Measurements from ENCODE around the gene CFAP74. TPM values are rescaled to one million over a fixed set of nuclear protein-coding genes. Genes with fewer than 3 reads are reported as not detected.
A peak's percentile ranks its signal among the peaks of the same experiment; 100 is the strongest.

Gene CFAP74
- total and polyA plus RNA-seq, 2 of the 13 experiments (the other 11 are each of a cell fraction or from before 2014, with no cell fraction given), result 0.27 to 0.62 TPM

DNA sequence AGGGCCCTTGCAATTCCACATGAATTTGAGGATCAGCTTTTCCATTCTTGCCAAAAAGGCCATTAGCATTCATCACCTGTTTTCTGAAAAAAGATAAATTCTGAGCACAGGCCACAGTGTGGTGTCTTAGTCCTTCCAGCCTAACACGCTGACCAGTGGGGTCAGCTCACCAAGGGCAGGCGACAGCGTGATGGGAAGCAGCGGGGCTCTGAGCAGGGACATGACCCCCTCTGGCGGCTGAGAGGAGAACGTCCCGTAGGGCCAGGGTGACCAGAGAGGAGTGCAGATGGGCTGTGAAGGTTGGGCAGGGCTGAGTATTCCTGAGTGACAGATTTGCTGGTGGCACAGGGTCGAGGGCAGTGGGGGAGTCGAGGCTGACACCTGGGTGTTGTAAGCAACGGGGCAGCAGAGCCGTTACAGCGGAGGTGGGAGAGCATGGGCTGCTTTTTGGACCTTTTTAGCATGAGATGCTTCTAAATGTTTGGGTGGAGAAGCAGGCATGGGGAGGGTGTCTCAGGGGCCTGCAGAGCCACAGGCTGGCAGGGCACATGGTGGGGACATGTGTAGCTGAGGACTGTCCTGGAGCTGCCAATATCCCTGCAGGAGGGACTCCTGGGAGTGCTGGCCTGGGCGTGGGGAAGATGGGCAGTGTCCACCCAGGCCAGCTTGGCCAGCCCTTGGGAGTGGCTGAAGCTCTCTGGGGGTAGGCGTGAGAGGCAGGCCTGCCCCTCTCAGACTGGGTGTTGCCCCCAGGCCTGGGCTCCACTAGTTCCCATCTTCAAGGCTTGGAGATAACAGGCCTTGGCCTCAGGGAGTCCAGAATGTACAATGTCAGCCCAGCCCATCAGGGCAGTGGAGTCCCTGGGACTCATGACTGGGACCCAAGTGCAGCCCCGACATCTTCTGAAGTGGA, 97.1 kb downstream of the CFAP74 start (continued):
- TF ChIP-seq PTBP1 (IDR thresholded peaks at IDR 0.05; ENCODE audit: low read depth, low read length, poor library complexity, severe bottlenecking) (no peak), FLYWCH1 (CRISPR knock-in tag; IDR thresholded peaks at IDR 0.05) (no peak), KDM6A (CRISPR knock-in tag; IDR thresholded peaks at IDR 0.05; ENCODE audit: low read depth) (no peak), IRF2 (CRISPR knock-in tag; IDR thresholded peaks at IDR 0.05) (0 out of 2 replicates have a peak, but pooled peaks have one; percentile 39), ZNF160 (CRISPR knock-in tag; IDR thresholded peaks at IDR 0.05) (no peak), SMAD9 (CRISPR knock-in tag; IDR thresholded peaks at IDR 0.05) (no peak), ARID2 (CRISPR knock-in tag; IDR thresholded peaks at IDR 0.05; ENCODE audit: borderline replicate concordance) (no peak), SRY (CRISPR knock-in tag; IDR thresholded peaks at IDR 0.05) (no peak), ZNF660 (CRISPR knock-in tag; IDR thresholded peaks at IDR 0.05; ENCODE audit: borderline replicate concordance, low read depth) (no peak), BORCS8-MEF2B (CRISPR knock-in tag; IDR thresholded peaks at IDR 0.05) (0 out of 2 replicates have a peak, but pooled peaks have one; percentile 48), SP2 (CRISPR knock-in tag; IDR thresholded peaks at IDR 0.05) (no peak), ZNF33B (CRISPR knock-in tag; IDR thresholded peaks at IDR 0.05) (no peak), HMG20A (CRISPR knock-in tag; IDR thresholded peaks at IDR 0.05; ENCODE audit: borderline replicate concordance) (no peak), CBX1 (IDR thresholded peaks at IDR 0.05; ENCODE audit: low read depth) (peak; percentile 51), KLF6 (CRISPR knock-in tag; IDR thresholded peaks at IDR 0.05) (no peak), AGO2 (optimal IDR thresholded peaks at IDR 0.05; ENCODE audit: low read depth, low read length) (peak; percentile 3), ADNP (CRISPR knock-in tag; IDR thresholded peaks at IDR 0.05) (no peak), ZNF773 (CRISPR knock-in tag; IDR thresholded peaks at IDR 0.05; ENCODE audit: borderline replicate concordance) (no peak), ZNF432 (CRISPR knock-in tag; IDR thresholded peaks at IDR 0.05; ENCODE audit: borderline replicate concordance) (no peak), ZNF557 (CRISPR knock-in tag; IDR thresholded peaks at IDR 0.05) (no peak), ZNF781 (CRISPR knock-in tag; IDR thresholded peaks at IDR 0.05; ENCODE audit: borderline replicate concordance, not compliant biosample characterization) (no peak), KLF15 (CRISPR knock-in tag; IDR thresholded peaks at IDR 0.05; ENCODE audit: borderline replicate concordance) (no peak), RBM39 (IDR thresholded peaks at IDR 0.05; ENCODE audit: low read depth, low read length, poor library complexity, severe bottlenecking) (no peak), HDAC1 (CRISPR knock-in tag; IDR thresholded peaks at IDR 0.05) (peak; percentile 28; the same call in 1 of the 2 replicates), KDM3A (CRISPR knock-in tag; IDR thresholded peaks at IDR 0.05; ENCODE audit: low read depth) (peak; percentile 67; the same call in 1 of the 2 replicates)
- TF ChIP-seq, protein P1, sequence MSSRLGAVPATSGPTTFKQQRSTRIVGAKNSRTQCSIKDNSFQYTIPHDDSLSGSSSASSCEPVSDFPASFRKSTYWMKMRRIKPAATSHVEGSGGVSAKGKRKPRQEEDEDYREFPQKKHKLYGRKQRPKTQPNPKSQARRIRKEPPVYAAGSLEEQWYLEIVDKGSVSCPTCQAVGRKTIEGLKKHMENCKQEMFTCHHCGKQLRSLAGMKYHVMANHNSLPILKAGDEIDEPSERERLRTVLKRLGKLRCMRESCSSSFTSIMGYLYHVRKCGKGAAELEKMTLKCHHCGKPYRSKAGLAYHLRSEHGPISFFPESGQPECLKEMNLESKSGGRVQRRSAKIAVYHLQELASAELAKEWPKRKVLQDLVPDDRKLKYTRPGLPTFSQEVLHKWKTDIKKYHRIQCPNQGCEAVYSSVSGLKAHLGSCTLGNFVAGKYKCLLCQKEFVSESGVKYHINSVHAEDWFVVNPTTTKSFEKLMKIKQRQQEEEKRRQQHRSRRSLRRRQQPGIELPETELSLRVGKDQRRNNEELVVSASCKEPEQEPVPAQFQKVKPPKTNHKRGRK (CRISPR knock-in tag; IDR thresholded peaks at IDR 0.05), result no peak
- TF ChIP-seq, protein P2, sequence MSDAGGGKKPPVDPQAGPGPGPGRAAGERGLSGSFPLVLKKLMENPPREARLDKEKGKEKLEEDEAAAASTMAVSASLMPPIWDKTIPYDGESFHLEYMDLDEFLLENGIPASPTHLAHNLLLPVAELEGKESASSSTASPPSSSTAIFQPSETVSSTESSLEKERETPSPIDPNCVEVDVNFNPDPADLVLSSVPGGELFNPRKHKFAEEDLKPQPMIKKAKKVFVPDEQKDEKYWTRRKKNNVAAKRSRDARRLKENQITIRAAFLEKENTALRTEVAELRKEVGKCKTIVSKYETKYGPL (CRISPR knock-in tag; IDR thresholded peaks at IDR 0.05), result no peak
- TF ChIP-seq, protein P3, sequence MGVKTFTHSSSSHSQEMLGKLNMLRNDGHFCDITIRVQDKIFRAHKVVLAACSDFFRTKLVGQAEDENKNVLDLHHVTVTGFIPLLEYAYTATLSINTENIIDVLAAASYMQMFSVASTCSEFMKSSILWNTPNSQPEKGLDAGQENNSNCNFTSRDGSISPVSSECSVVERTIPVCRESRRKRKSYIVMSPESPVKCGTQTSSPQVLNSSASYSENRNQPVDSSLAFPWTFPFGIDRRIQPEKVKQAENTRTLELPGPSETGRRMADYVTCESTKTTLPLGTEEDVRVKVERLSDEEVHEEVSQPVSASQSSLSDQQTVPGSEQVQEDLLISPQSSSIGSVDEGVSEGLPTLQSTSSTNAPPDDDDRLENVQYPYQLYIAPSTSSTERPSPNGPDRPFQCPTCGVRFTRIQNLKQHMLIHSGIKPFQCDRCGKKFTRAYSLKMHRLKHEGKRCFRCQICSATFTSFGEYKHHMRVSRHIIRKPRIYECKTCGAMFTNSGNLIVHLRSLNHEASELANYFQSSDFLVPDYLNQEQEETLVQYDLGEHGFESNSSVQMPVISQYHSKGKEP (CRISPR knock-in tag; IDR thresholded peaks at IDR 0.05), result no peak

All from HepG2 (cell line).